ENCODE measurements around the gene TMEM60. TPM values are rescaled to one million over a fixed set of nuclear protein-coding genes. Genes with fewer than 3 reads are reported as not detected.

TMEM60 gene
- total RNA-seq, 1 donor from 2014 or later, result 30.3 TPM

GRCh38 chr7:77771901-77772300, 26.3 kb downstream of the TMEM60 start:
- no peak for DNase-seq (ENCODE audit: low read depth)

- no peak for DNase-seq (ENCODE audit: low read depth)
Observed at GRCh38 chr7:77770316-77770715, 27.9 kb downstream of the TMEM60 start.

- DNase-seq (ENCODE audit: low read depth), result no peak
Observed at GRCh38 chr7:77766801-77767605, 31.2 kb downstream of the TMEM60 start.

- DNase-seq (ENCODE audit: low read depth), result no peak
Observed at GRCh38 chr7:77765906-77766800, 32.1 kb downstream of the TMEM60 start.

- no peak for DNase-seq (ENCODE audit: low read depth)
Observed at GRCh38 chr7:77765481-77765880, 32.8 kb downstream of the TMEM60 start.

GRCh38 chr7:77760809-77761453, 37.3 kb downstream of the TMEM60 start:
- no peak for DNase-seq (ENCODE audit: low read depth)

GRCh38 chr7:77759294-77759889, 38.8 kb downstream of the TMEM60 start:
- peak; percentile 85 for DNase-seq (ENCODE audit: low read depth)

GRCh38 chr7:77757589-77757988, 40.6 kb downstream of the TMEM60 start:
- DNase-seq (ENCODE audit: low read depth), result no peak

- DNase-seq (ENCODE audit: low read depth), result no peak
Observed at GRCh38 chr7:77753173-77753572, 45.1 kb downstream of the TMEM60 start.

GRCh38 chr7:77752016-77752415, 46.2 kb downstream of the TMEM60 start:
- no peak for DNase-seq (ENCODE audit: low read depth)

- no peak for DNase-seq (ENCODE audit: low read depth)
Observed at GRCh38 chr7:77747718-77748117, 50.5 kb downstream of the TMEM60 start.

- DNase-seq (ENCODE audit: low read depth), result no peak
Observed at GRCh38 chr7:77747178-77747577, 51.1 kb downstream of the TMEM60 start.

- no peak for DNase-seq (ENCODE audit: low read depth)
Observed at GRCh38 chr7:77746824-77747165, 51.4 kb downstream of the TMEM60 start.

- no peak for DNase-seq (ENCODE audit: low read depth)
Observed at GRCh38 chr7:77746164-77746823, 51.9 kb downstream of the TMEM60 start.

GRCh38 chr7:77745746-77746145, 52.5 kb downstream of the TMEM60 start:
- DNase-seq (ENCODE audit: low read depth), result no peak

Other genes starting within 250 kb of the TMEM60 start
- 8.5 and 13.3 TPM in 2 replicates for gene RSBN1L, start 102.0 kb downstream of the TMEM60 start, total RNA-seq
- gene PHTF2, start 339 bp upstream of the TMEM60 start, total RNA-seq, result 31.2 and 33.4 TPM in 2 replicates

Data from myocyte (in vitro differentiated cells).